Transverse colon (tissue), 4 donors: ENCODE results near the gene SRP9.

Source experiments
- CTCF ChIP-seq, 5 experiments: fragments of 200-600 bp in 3 of 5; fragments of 450-650 bp in 2 of 5; sonication (generic) in 3 of 5; IDR thresholded peaks; 1 replicate in 2 of 5; 2 replicates in 3 of 5; pipeline ENCODE4 v1.5.1; 2016 to 2017; ENCODE audit warnings: antibody characterized with exemption in 5 of 5, inconsistent platforms in 3 of 5, mild to moderate bottlenecking in 2 of 5, moderate library complexity in 1 of 5
- EP300 ChIP-seq: sonication (generic); formaldehyde crosslinking; IDR thresholded peaks from one replicate; pipeline ENCODE4 v1.6.1; 2017; ENCODE audit warnings: antibody characterized with exemption, low read depth
- POLR2AphosphoS5 ChIP-seq, 3 donors: sonication (generic); formaldehyde crosslinking; IDR thresholded peaks; one replicate each; pipeline ENCODE4 v1.6.1; 2016; ENCODE audit warnings: antibody characterized with exemption in 3 of 3

DNA sequence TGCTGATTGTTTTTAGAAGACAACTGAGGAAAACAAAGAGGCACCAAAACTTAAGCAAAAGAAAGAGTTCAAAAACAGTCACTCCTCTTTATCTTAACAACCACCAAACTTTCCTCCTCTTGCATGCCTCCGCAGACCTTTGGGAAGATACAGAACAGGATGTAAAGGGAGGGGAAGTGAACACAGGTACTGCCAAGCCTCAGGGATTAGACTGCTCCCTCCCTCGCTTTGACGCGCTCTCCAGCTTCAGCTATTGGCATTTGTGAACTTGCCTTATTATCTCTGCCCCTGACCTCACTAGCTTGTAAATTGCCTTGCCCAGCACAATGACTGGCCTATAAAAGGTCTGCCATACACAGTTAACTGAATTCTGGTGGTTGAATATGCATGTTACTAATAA lies 4.8 kb upstream of the SRP9 start:
- no peak for TF ChIP-seq CTCF (IDR thresholded peaks at IDR 0.05)
- no peak for TF ChIP-seq POLR2AphosphoS5 (IDR thresholded peaks at IDR 0.05)
- no peak for TF ChIP-seq EP300
